ENCODE measurements around the gene CGN.

CGN gene

DNA sequence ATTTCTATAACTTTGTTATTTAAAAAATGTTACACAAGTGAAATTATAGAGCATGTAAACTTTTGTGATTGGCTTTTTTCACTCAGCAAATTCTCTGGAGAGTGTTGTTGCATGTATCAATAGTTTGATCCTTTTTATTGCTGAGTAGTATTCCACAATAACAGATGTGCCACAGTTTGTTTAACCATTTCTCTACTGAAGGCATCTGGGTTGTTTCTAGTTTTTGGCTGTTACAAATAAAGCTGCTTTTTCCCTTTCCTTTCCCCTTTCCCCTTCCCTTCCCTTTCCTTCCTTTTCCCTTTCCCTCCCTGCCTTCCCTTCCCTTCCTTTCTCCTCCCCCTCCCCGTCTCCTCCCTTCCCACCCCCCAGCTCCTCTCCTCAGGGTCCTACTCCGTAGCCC, 44.9 kb downstream of the CGN start:
- no peak for DNase-seq

DNA sequence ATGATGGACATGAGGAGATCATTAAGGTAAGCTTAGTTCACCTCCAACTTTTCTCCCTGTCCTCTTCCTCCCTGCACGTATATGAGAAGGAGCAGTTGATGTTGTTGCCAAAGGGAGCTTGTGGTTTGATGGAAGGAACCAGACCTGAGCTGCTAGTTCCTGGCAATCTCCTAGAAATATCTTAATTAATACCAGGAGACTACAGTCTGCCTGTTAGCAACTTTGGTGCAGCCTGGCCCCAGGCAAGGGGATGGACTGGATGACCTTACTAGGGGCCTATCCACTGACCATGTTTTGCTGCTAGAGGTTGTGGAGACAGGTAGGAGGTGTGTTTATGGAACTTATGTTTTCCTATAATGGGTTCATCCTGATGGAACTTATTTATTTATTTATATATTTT, 51.5 kb downstream of the CGN start:
- no peak for DNase-seq

DNA sequence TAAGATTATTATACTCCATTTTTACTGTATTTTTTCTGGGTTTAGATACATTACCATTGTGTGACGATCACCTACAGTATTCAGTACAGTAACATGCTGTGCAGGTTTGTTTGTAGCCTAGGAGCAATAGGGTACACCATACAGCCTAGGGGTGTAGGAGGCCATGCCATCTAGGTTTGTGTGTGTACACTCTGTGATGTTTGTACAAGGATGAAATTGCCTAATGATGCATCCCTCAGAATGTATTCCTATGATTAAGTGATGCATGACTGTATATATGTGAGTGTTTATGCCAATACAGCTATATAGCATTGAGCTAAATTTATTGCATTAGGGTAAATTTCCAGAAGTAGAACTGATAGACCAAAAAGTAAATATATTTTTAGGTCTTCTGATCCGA, 52.2 kb downstream of the CGN start:
- DNase-seq = no peak

- no peak for DNase-seq
These were observed 54.5 kb downstream of the CGN start for GRCh38 chr1:151565502-151566189.

DNA sequence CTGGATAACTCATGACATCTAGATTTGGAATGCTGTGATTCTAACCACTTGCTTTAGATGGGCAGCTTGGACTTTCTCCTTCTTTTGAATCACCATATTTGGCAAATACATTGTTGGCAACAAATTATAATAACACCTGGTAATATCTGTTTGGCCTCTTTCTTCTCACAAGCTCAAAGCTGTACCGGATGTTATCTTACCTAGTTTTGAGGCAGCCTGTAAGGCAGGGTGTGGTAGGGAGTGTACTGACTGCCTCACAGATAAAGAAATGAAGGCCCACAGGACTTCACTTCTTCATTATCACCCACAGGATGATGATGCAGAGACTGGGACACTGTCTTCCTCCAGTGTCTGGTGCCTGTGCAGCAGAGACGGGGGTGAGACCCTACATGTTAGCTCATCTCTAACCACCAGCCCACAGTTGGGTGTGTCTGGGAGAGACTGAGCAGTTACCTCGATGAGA, 57.5 kb downstream of the CGN start:
- DNase-seq = no peak

DNA sequence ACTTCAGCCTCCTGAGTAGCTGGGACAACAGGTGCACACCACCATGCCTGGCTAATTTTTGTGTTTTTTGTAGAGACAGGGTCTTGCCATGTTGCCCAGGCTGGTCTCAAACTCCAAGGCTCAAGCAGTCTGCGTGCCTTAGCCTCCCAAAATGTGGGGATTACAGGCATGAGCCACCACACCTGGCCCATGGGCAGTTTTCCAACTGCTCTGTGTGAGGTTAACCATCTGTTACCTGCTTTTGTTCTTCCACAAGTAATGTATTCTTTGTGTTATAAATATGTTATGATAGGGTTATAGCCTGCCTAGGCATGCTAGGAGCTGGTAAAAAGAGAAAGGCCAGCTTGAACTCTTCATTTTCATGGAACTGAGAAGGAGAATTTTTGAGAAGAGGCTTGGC, 59.6 kb downstream of the CGN start:
- no peak for DNase-seq

DNA sequence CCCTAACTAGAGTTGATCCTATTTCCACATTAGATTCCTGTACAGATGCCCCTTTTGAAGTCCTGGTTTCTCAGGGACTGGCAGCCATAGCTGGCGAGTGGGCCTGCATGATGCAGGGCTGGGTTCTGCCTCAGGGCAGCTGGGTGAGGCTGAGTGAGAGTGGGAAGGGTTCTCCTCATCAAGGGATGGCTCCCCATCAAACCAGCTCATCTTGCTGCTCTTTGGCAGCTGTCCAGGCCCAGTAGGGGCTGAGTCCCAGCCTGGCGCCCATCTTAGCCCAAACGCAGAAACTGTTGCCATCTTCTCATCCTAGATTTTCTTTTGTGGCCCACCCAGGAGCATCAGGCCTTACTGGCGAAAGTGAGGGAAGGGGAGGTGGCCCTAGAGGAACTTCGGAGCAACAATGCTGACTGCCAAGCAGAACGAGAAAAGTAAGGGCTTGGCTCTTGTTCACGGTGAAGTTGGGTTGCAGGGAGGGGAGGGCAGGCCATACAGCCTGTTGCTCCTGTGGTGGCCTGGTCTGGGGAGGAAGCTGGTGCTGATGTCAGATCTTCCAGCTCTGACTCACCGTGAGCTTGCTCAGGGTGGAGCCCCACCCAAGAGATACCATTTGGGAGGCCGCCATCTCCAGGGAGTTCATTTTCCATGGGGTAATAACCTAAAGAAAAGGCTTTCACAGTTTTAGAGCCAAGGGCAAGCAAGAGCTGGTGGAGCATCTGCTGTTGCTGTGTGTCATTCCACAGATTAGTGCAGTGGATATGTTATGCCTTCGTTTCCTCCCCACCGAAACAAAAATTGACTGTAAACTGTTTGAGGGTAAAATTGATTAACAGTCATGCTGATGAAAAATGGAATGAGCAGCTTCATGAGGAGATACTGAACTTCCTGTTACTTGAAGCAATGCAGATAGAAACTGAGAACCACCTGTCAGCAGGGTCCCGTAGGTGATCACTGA, 63.7 kb downstream of the CGN start:
- DNase-seq = no peak

- no peak for DNase-seq
These were observed 66.0 kb downstream of the CGN start for GRCh38 chr1:151577173-151577572.

- DNase-seq = no peak
These were observed 67.8 kb downstream of the CGN start for GRCh38 chr1:151578941-151579340.

GRCh38 chr1:151579436-151580225, 68.4 kb downstream of the CGN start:
- DNase-seq = no peak

GRCh38 chr1:151581451-151581850, 70.3 kb downstream of the CGN start:
- DNase-seq = no peak

GRCh38 chr1:151581921-151582320, 70.7 kb downstream of the CGN start:
- DNase-seq = no peak

GRCh38 chr1:151583796-151584195, 72.6 kb downstream of the CGN start:
- no peak for DNase-seq

DNA sequence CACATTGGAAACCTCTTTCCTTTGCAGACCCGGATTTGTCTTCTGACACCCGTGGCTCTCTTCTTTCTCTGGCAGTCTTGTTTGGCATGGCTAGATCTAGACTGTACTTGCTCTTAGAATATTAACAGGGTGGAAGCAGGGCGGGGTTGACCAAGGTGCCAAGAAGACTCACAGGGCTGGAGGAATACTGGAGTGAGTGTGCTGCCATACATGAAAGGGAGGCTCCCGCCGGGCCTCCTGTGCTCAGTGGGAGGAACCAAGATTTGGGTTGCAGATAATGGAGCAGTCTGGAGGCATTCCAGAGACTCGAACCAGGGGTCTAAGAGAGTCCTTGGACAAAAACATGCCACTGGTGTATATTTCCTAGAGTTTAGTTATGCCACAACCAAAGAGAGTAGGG, 73.1 kb downstream of the CGN start:
- DNase-seq = no peak

DNA sequence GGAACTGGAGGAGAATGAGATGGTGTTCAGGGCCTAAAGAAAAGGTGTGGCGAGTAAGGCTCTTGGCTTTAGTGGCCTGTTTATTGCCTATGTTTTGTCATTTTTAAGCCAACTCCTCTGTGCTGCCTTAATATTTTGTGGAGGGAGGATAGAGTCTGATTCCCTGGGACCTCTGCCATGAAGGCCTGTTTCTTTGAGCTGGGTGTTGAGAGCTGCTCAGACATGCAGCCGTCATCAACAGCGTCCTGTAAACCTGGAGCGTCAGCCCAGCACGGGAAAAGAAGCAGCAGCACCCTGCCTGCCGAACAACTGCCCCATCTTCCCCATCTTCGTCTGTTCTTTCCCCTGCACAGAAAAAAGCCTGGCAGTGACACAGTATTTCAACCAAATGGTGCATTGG, 73.6 kb downstream of the CGN start:
- DNase-seq = no peak

DNA sequence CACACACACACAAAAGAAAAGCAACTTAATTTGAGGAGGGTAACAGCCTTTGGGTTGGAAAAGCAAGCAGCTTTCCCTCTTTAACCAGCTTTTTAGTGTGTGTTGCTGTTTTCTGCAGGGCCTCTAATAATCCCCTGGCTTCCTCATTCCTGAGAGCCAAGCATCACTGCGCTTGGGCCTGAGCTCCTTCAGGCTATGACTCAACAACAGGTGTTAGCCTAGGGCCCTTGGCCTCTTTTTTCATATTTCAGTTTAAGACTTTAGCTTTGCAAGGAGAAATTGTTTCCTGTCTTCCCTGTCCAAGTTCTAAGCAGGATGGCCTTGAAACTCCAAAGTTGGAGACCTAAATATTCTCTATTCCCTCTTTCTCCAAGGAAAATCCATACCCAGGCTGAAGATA, 74.4 kb downstream of the CGN start:
- DNase-seq = no peak

Measured in NCI-H2029 treated with DMSO at 0.1 percent for 48 hours (cell line).